Measurements from ENCODE around the gene G2E3. TPM values are rescaled to one million over a fixed set of nuclear protein-coding genes. Genes with fewer than 3 reads are reported as not detected.
"Not testable (repeated sequence)": the region's sequence is repeated elsewhere in the genome, so short reads cannot be mapped to it uniquely, and the experiment has no call there.

Gene G2E3
- total RNA-seq, 1 experiment from 2014 or later, result 48.9 TPM

GRCh38 chr14:30558362-30558674, 640 bp upstream of the G2E3 start:
- DNase-seq (ENCODE audit: extremely low read depth, low read depth), result no peak

GRCh38 chr14:30559638-30560091, 707 bp downstream of the G2E3 start:
- DNase-seq (ENCODE audit: extremely low read depth, low read depth), result no peak

GRCh38 chr14:30560581-30560980, 1.6 kb downstream of the G2E3 start:
- DNase-seq (ENCODE audit: extremely low read depth, low read depth), result no peak

- DNase-seq (ENCODE audit: extremely low read depth, low read depth), result no peak
These were observed 5.4 kb downstream of the G2E3 start for GRCh38 chr14:30564235-30564867.

GRCh38 chr14:30564868-30565248, 5.9 kb downstream of the G2E3 start:
- DNase-seq (ENCODE audit: extremely low read depth, low read depth), result no peak

- DNase-seq (ENCODE audit: extremely low read depth, low read depth), result no peak
These were observed 10.4 kb downstream of the G2E3 start for GRCh38 chr14:30569216-30569902.

GRCh38 chr14:30569903-30570226, 10.9 kb downstream of the G2E3 start:
- DNase-seq (ENCODE audit: extremely low read depth, low read depth), result no peak

GRCh38 chr14:30572237-30572636, 13.3 kb downstream of the G2E3 start:
- DNase-seq (ENCODE audit: extremely low read depth, low read depth), result no peak

- no peak for DNase-seq (ENCODE audit: extremely low read depth, low read depth)
These were observed 13.8 kb downstream of the G2E3 start for GRCh38 chr14:30572771-30573170.

- no peak for DNase-seq (ENCODE audit: extremely low read depth, low read depth)
These were observed 14.4 kb downstream of the G2E3 start for GRCh38 chr14:30573226-30573814.

GRCh38 chr14:30573966-30574365, 15.0 kb downstream of the G2E3 start:
- no peak for DNase-seq (ENCODE audit: extremely low read depth, low read depth)

GRCh38 chr14:30574777-30575176, 15.8 kb downstream of the G2E3 start:
- not testable (repeated sequence) for DNase-seq (ENCODE audit: extremely low read depth, low read depth)

- not testable (repeated sequence) for DNase-seq (ENCODE audit: extremely low read depth, low read depth)
These were observed 17.4 kb downstream of the G2E3 start for GRCh38 chr14:30576333-30576732.

GRCh38 chr14:30580616-30581282, 21.8 kb downstream of the G2E3 start:
- no peak for DNase-seq (ENCODE audit: extremely low read depth, low read depth)

GRCh38 chr14:30581283-30581625, 22.3 kb downstream of the G2E3 start:
- no peak for DNase-seq (ENCODE audit: extremely low read depth, low read depth)

- no peak for DNase-seq (ENCODE audit: extremely low read depth, low read depth)
These were observed 23.4 kb downstream of the G2E3 start for GRCh38 chr14:30582376-30582775.

GRCh38 chr14:30584058-30584630, 25.2 kb downstream of the G2E3 start:
- DNase-seq (ENCODE audit: extremely low read depth, low read depth), result no peak

- DNase-seq (ENCODE audit: extremely low read depth, low read depth), result no peak
These were observed 26.2 kb downstream of the G2E3 start for GRCh38 chr14:30585204-30585603.

GRCh38 chr14:30587141-30587540, 28.2 kb downstream of the G2E3 start:
- DNase-seq (ENCODE audit: extremely low read depth, low read depth), result no peak

- DNase-seq (ENCODE audit: extremely low read depth, low read depth), result no peak
These were observed 29.9 kb downstream of the G2E3 start for GRCh38 chr14:30588873-30589272.

- no peak for DNase-seq (ENCODE audit: extremely low read depth, low read depth)
These were observed 38.0 kb downstream of the G2E3 start for GRCh38 chr14:30596935-30597334.

GRCh38 chr14:30597504-30597903, 38.5 kb downstream of the G2E3 start:
- no peak for DNase-seq (ENCODE audit: extremely low read depth, low read depth)

Data from NCI-H460 (cell line).